Breast epithelium (tissue), 4 donors: ENCODE data around the gene CCT8L2. TPM values are rescaled to one million over a fixed set of nuclear protein-coding genes. Genes with fewer than 3 reads are reported as not detected.
"Not testable (repeated sequence)": the region's sequence is repeated elsewhere in the genome, so short reads cannot be mapped to it uniquely, and the experiment has no call there.

ENCODE experiments used
- DNase-seq, 2 donors: peaks; one replicate each; pipeline ENCODE4 v3.0.0-alpha.2; 2019; ENCODE audit warnings: low spot score in 2 of 2
- H3K27ac ChIP-seq, 2 donors: fragments of 200-600 bp; sonication (generic) in 1 of 2; one replicate each; pipeline ENCODE4 v1.5.1; 2016 to 2019; ENCODE audit warnings: mild to moderate bottlenecking in 1 of 2
- H3K27me3 ChIP-seq, 2 donors: fragments of 200-600 bp; sonication (generic) in 1 of 2; one replicate each; pipeline versions ENCODE4 v1.5.1 to v1.6.0; 2017 to 2019; ENCODE audit warnings: control low read depth in 1 of 2, mild to moderate bottlenecking in 1 of 2
- H3K36me3 ChIP-seq: fragments of 200-600 bp; one replicate; pipeline ENCODE4 v1.5.1; 2019
- H3K4me1 ChIP-seq, 2 donors: fragments of 200-600 bp; sonication (generic); one replicate each; pipeline ENCODE4 v1.5.1; 2016 to 2019; ENCODE audit warnings: control low read depth in 1 of 2
- H3K4me3 ChIP-seq, 3 donors: fragments of 200-600 bp; sonication (generic); 1 replicate in 2 of 3; 2 replicates in 1 of 3; pipeline ENCODE4 v1.5.1; 2016 to 2019; ENCODE audit warnings: mild to moderate bottlenecking in 3 of 3, moderate library complexity in 2 of 3
- H3K9me3 ChIP-seq, 2 donors: fragments of 200-600 bp; sonication (generic) in 1 of 2; one replicate each; pipeline ENCODE4 v1.5.1; 2016 to 2019; ENCODE audit warnings: control low read depth in 1 of 2
- POLR2A ChIP-seq: fragments of 450-650 bp; IDR thresholded peaks from one replicate; pipeline ENCODE4 v1.6.1; 2016; ENCODE audit warnings: antibody characterized with exemption, mild to moderate bottlenecking, moderate library complexity
- POLR2AphosphoS5 ChIP-seq, 3 donors: sonication (generic); formaldehyde crosslinking; IDR thresholded peaks; one replicate each; pipeline ENCODE4 v1.6.1; 2017; ENCODE audit warnings: antibody characterized with exemption in 3 of 3
- intact Hi-C: fragments of 100-400 bp; cut with DNase I; formaldehyde crosslinking; loops from one replicate; pipeline ENCODE4 v1.15.1; 2023; ENCODE audit warnings: low total_unique reads
- total RNA-seq, 3 donors: library from RNA; depleted of rRNA; stranded (reverse); fragments of >200 nt; gene quantifications; one replicate each; pipeline ENCODE4 v1.1.0, GENCODE V29; 2016
- TF ChIP-seq, protein P1 (sequence below), 3 donors: fragments of 450-650 bp; IDR thresholded peaks; one replicate each; pipeline ENCODE4 v1.5.1; 2016 to 2017; ENCODE audit warnings: antibody characterized with exemption in 3 of 3, mild to moderate bottlenecking in 3 of 3, moderate library complexity in 3 of 3

CCT8L2 gene
- total RNA-seq, 3 donors from 2014 or later = not detected

DNA sequence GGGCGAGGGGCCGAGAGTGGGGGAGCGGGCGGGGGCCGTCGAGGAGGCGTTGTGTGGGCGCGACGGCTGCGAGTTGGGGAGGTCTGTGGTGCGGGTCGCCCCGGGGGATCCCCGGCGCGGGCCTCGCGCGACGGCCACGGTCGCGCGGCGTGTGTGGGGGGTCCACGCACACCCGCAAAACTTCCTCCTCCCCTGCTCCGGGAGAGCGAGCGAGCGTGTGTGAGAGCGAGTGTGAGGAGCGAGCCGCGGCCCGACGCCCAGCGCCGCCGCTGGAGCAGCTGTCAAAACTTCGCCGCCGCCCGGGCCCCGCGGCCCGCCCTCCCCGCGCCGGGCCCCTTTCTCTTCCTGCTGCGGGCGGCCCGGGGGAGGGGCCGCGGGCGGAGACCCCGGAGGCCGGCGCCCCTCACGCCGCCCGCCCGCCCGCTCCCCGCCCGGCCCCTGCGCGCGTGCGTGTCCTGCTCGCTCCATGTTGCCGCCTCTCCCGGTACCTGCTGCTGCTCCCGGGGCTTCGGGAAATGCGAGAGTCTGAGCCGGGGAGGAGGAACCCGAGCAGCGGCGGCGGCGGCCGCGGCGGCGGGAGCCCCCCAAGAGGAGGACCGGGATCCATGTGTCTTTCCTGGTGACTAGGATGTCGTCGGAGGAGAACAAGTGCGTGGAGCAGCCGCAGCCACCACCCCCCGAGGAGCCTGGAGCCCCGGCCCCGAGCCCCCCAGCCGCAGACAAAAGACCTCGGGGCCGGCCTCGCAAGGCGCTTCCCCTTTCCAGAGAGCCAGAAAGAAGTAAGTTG is 9.0 kb upstream of the CCT8L2 start:
- Histone ChIP-seq H3K36me3 (no peaks in the 10 kb centered on the region), H3K4me3 (peak overlapping the region; percentile 36 to 81 (median 75)), H3K27me3 (no peaks in the 10 kb centered on the region), H3K9me3 (no peaks in the 10 kb centered on the region), H3K27ac (peak overlapping the region; percentile 95 to 96), H3K4me1 (no peaks in the 10 kb centered on the region)
- DNase-seq = peak in 1 of 2 donors; percentile 26
- intact Hi-C loops = no loop called here
- TF ChIP-seq, protein P1, sequence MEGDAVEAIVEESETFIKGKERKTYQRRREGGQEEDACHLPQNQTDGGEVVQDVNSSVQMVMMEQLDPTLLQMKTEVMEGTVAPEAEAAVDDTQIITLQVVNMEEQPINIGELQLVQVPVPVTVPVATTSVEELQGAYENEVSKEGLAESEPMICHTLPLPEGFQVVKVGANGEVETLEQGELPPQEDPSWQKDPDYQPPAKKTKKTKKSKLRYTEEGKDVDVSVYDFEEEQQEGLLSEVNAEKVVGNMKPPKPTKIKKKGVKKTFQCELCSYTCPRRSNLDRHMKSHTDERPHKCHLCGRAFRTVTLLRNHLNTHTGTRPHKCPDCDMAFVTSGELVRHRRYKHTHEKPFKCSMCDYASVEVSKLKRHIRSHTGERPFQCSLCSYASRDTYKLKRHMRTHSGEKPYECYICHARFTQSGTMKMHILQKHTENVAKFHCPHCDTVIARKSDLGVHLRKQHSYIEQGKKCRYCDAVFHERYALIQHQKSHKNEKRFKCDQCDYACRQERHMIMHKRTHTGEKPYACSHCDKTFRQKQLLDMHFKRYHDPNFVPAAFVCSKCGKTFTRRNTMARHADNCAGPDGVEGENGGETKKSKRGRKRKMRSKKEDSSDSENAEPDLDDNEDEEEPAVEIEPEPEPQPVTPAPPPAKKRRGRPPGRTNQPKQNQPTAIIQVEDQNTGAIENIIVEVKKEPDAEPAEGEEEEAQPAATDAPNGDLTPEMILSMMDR (IDR thresholded peaks at IDR 0.05) = no peak
- TF ChIP-seq POLR2AphosphoS5 (IDR thresholded peaks at IDR 0.05) (no peak), POLR2A (no peak)

DNA sequence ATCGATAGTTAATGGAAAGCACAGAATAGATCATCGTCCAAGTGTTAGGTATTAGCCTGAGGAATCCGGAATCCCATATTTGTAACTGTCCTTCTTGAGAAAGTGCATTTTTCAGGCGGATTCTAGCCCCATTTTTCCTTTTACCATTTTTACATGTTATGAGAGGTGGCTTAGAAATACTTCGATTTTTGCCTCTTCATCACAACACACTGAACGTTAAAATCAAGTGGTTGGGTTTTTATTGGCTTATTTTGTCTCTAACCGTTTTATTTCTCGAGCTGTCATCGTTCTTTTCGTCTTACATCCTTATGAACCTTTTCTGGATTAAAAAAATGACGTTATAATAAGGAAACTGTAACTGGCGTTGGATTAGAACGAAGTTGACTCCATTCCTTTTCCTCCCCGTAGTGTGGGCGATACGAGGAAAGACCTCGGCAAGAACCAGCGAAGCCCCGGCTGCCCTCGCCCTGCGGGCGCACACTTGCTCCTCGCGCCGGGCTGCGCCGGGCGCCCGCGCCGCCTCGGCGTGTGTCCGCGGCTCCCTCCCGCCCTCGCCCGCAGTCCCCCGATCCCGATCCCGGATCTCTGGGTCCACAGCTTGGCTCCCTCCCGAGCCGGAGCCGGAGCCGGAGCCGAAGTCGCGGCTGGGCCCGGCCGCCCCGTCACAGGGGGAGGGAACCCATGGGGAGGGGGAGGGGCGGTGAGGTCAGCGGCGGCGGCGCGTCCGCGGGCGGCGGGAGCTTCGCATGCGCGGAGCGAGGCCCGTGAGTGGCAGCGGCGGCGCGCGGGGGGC is 8.2 kb upstream of the CCT8L2 start:
- H3K36me3 ChIP-seq, H3K9me3 ChIP-seq, H3K27me3 ChIP-seq, intact Hi-C loops, H3K4me1 ChIP-seq: not testable (repeated sequence)
- DNase-seq = peak; percentile 84 to 88
- H3K4me3 ChIP-seq = peak overlapping the region; percentile 36 to 81 (median 75)
- H3K27ac ChIP-seq = peak overlapping the region; percentile 95 to 96

DNA sequence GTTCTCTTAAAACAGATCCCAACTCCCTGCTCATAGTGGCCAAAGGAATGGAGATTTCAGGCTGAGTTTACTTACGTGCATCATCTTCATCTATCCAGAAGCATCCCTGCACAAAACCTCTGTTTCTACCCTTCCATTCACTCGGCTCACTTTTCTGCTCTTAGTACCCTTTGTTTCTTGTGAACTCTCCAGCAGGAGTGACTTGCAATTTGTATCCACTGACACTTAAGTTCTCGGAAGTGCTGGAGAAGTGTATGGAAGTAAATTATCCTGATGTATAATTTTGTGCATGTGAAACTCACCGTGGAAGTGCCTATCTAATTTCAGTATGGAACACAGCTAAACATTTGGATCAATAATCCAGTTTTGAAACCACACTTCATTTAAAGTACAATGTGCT is 7.0 kb upstream of the CCT8L2 start:
- H3K4me1 ChIP-seq, H3K27me3 ChIP-seq, intact Hi-C loops, H3K36me3 ChIP-seq, H3K27ac ChIP-seq, H3K4me3 ChIP-seq, H3K9me3 ChIP-seq, DNase-seq: not testable (repeated sequence)

DNA sequence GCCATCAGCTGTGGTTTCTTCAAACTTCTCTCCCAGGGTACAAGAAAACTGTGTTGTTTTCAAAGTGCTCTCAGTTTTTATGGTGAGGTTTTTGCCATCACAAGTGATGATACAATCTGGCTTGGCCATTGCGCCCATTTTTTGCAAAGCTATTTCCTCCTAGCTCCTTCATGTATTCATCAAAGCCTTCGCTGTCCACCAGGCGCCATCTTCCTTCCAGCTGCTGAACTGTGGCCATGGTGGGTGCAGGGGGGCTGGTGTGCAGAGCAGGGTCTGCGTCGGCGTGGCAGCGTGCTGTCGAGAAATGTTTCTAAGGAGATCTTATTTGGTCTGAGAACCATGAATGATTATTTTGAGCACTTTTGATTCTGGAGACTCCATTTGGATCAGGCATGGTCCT is 2.6 kb upstream of the CCT8L2 start:
- H3K4me1 ChIP-seq, H3K27me3 ChIP-seq, H3K4me3 ChIP-seq, DNase-seq, intact Hi-C loops, H3K9me3 ChIP-seq, H3K36me3 ChIP-seq, H3K27ac ChIP-seq: not testable (repeated sequence)

DNA sequence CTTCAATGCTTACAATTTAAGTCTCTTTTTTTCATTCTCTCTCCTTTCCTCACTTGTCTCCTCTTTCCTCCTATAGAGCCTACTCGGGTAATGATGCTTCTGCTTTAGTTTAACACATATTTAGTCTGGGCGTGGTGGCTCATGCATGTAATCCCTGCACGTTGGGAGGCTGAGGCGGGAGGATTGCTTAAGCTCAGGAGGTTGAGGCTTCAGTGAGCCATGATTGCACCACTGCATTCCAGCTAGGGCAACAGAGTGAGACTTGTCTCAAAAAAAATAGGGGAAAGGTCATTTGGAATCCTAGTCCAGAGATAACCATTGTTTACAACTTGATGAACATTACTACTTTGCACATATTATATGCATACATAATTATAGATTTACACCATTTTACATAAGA is 1.4 kb upstream of the CCT8L2 start:
- Histone ChIP-seq H3K27me3 (no peaks in the 10 kb centered on the region), H3K4me3 (no peak overlapping the region), H3K9me3 (no peaks in the 10 kb centered on the region), H3K27ac (no peak overlapping the region), H3K4me1 (no peaks in the 10 kb centered on the region), H3K36me3 (no peaks in the 10 kb centered on the region)
- TF ChIP-seq POLR2A = no peak
- TF ChIP-seq, protein P1 (IDR thresholded peaks at IDR 0.05) = no peak
- no peak for TF ChIP-seq POLR2AphosphoS5 (IDR thresholded peaks at IDR 0.05)
- DNase-seq = no peak
- intact Hi-C loops = no loop called here

DNA sequence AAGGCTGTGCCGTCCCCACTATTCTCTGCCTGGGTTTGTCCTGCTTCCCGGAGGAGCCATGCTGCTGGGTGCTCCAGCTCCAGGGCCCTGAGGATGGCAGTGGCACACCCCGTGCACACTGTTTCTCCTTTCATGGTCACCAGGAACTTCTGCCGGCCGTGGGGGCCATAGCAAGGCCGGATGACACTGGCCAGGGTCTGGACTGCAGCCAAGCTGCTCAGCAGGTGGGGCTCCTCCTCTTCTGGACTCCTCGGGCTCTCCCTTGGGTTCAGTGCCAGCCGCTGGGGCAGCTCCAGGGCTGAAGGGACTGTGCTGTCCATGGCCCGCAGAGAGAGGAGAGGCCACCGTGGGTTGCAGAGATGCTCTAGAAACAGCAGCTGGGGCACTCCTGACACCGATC is 379 bp downstream of the CCT8L2 start:
- H3K9me3 ChIP-seq, H3K27ac ChIP-seq, H3K4me1 ChIP-seq, intact Hi-C loops, H3K4me3 ChIP-seq, H3K36me3 ChIP-seq, DNase-seq, H3K27me3 ChIP-seq: not testable (repeated sequence)

DNA sequence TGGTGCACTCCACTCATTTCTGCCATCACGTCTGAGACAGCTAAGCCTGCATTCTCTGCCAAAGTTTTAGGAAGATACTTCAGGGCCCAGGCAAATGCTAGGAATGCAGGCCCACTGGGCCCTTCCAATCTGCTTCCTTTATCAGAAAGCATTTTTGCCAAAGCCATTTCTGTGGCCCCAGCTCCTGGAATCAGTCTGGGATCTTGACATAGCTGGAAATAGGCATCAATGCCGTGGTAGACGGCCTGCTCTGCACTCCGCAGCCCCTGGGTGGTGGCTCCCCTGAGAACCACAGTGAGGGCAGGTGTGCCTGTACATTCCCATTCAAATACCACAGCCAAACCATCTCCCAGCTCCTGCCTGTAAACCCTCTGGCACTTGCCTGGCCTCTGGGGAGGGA is 1.5 kb downstream of the CCT8L2 start:
- DNase-seq, H3K9me3 ChIP-seq, H3K4me1 ChIP-seq, H3K27me3 ChIP-seq, intact Hi-C loops, H3K36me3 ChIP-seq, H3K27ac ChIP-seq, H3K4me3 ChIP-seq: not testable (repeated sequence)
